ENCODE data around the gene DUOX1. TPM values are rescaled to one million over a fixed set of nuclear protein-coding genes. Genes with fewer than 3 reads are reported as not detected.

DUOX1 gene
- total RNA-seq, 2 experiments from 2014 or later: not detected

DNA sequence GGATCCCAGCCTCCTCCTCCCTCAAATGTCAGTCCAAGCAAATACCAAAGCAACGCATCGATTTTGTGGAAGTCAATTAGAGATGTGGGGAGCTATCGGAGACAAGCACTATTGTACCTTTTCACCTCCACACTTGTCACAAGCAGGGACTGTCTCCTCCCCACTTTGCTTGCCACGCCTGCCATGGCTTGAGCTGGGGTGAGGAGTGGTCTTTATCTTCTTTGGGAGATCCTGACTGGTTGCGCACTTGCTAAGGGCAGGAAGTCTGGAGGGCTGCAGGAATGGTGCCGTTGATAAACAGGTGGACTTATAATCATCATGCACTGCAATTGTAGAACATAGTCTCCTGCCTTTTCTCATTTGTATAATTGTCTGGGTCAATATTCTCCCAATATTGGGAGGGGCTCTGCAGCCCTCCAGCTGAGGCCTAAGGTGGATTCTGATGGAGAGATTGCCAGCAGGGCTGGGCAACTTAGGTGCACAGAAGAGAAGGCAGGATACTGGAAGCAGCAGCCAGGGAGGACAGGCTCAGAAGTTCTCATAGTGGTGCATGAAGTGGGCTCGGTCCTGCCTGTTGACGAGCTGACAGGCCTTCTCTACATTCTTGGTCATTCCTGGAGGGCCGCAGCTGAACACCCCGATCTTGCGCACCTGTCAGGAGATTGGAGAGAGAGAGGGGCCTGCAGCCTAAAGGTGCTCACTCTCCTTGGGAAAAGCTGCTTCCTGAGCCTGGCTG lies 36.0 kb upstream of the DUOX1 start:
- H3K4me1 Mint-ChIP-seq (ENCODE audit: low read depth): no peaks in the 10 kb centered on the region
- no peak overlapping the region for H3K4me3 Mint-ChIP-seq
- POLR2A ChIA-PET: no interaction called here
- H3K27me3 Mint-ChIP-seq: peaks cover 15% of the 10 kb centered on the region
- CTCF ChIA-PET: interaction anchor here (1.4 to 1.6 kb wide), 2 partner anchors 22 to 24 kb away, joined by 3 to 6 read pairs; no protein-coding TSS in a partner anchor
- no peaks in the 10 kb centered on the region for H3K36me3 Mint-ChIP-seq (ENCODE audit: low read depth)
- DNase-seq (no peak), ATAC-seq (no peak)
- intact Hi-C loops (cut with micrococcal nuclease): no loop called here
- TF ChIP-seq, protein P1, sequence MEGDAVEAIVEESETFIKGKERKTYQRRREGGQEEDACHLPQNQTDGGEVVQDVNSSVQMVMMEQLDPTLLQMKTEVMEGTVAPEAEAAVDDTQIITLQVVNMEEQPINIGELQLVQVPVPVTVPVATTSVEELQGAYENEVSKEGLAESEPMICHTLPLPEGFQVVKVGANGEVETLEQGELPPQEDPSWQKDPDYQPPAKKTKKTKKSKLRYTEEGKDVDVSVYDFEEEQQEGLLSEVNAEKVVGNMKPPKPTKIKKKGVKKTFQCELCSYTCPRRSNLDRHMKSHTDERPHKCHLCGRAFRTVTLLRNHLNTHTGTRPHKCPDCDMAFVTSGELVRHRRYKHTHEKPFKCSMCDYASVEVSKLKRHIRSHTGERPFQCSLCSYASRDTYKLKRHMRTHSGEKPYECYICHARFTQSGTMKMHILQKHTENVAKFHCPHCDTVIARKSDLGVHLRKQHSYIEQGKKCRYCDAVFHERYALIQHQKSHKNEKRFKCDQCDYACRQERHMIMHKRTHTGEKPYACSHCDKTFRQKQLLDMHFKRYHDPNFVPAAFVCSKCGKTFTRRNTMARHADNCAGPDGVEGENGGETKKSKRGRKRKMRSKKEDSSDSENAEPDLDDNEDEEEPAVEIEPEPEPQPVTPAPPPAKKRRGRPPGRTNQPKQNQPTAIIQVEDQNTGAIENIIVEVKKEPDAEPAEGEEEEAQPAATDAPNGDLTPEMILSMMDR (IDR thresholded peaks at IDR 0.05): no peak
- no peak overlapping the region for H3K27ac Mint-ChIP-seq
- no peaks in the 10 kb centered on the region for H3K9me3 Mint-ChIP-seq

GRCh38 chr15:45094358-45094730 lies 35.5 kb upstream of the DUOX1 start:
- no peak for DNase-seq
- CTCF ChIA-PET: interaction anchor here (1.4 to 1.6 kb wide), 2 partner anchors 22 to 24 kb away, joined by 3 to 6 read pairs; no protein-coding TSS in a partner anchor
- Mint-ChIP-seq H3K4me1 (ENCODE audit: low read depth) (no peaks in the 10 kb centered on the region), H3K27ac (no peak overlapping the region), H3K9me3 (no peaks in the 10 kb centered on the region), H3K36me3 (ENCODE audit: low read depth) (no peaks in the 10 kb centered on the region), H3K4me3 (no peak overlapping the region), H3K27me3 (peaks cover 15% of the 10 kb centered on the region)
- POLR2A ChIA-PET: no interaction called here
- intact Hi-C loops (cut with micrococcal nuclease): no loop called here
- TF ChIP-seq, protein P1 (IDR thresholded peaks at IDR 0.05): no peak
- no peak for ATAC-seq

GRCh38 chr15:45095661-45096060 lies 34.1 kb upstream of the DUOX1 start:
- ATAC-seq: no peak
- DNase-seq: no peak
- Mint-ChIP-seq H3K9me3 (no peaks in the 10 kb centered on the region), H3K4me3 (no peak overlapping the region), H3K4me1 (ENCODE audit: low read depth) (no peaks in the 10 kb centered on the region), H3K27me3 (peaks cover 8% of the 10 kb centered on the region), H3K36me3 (ENCODE audit: low read depth) (no peaks in the 10 kb centered on the region), H3K27ac (no peak overlapping the region)
- TF ChIP-seq, protein P1 (IDR thresholded peaks at IDR 0.05): no peak
- CTCF ChIA-PET: no interaction called here
- intact Hi-C loops (cut with micrococcal nuclease): no loop called here
- POLR2A ChIA-PET: interaction anchor here (0.6 kb wide), 1 partner anchor 143 kb away, joined by 3 read pairs; no protein-coding TSS in a partner anchor

- ChIA-PET POLR2A (no interaction called here), CTCF (interaction anchor here (1.1 kb wide), 1 partner anchor 20 kb away, joined by 5 read pairs; no protein-coding TSS in a partner anchor)
- Mint-ChIP-seq H3K4me3 (no peak overlapping the region), H3K27ac (no peak overlapping the region), H3K27me3 (no peaks in the 10 kb centered on the region), H3K9me3 (no peaks in the 10 kb centered on the region), H3K36me3 (ENCODE audit: low read depth) (no peaks in the 10 kb centered on the region), H3K4me1 (ENCODE audit: low read depth) (no peaks in the 10 kb centered on the region)
- no peak for ATAC-seq
- intact Hi-C loops (cut with micrococcal nuclease): no loop called here
- no peak for DNase-seq
- TF ChIP-seq, protein P1 (IDR thresholded peaks at IDR 0.05): no peak
Measured at GRCh38 chr15:45097466-45097865, 32.3 kb upstream of the DUOX1 start.

DNA sequence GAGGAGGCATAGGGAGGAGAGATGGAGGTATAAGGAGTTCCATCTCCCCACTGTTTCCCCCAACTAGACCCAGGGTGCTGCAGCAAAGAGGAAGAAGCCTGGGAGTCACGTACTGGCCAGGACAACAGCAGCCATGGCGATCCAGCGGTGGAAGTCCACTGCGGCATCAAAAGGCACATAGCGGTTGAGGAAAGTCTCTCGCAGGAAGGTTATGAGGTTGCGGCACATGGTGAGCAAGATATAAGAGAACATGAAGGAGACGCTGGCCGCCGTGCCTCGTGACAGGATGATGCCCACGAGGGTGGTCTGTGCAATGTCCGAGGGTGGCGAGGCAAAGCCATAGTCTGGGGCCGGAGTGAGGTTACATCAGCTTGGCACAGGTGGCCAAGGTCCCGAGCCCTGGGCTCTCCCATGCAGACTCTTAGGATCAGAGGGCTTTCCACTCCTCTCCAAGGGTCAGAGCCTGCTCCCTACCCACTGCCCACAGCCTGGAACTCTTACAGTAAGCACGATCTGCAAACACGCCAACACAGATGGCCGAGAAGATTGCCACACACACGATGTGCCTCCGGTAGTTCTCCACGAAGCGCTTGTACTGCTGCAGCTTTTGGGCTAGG lies 30.1 kb upstream of the DUOX1 start:
- ATAC-seq (no peak), DNase-seq (no peak)
- TF ChIP-seq, protein P1 (IDR thresholded peaks at IDR 0.05): no peak
- ChIA-PET POLR2A (interaction anchor here (0.6 kb wide), 1 partner anchor 919 kb away, joined by 3 read pairs; no protein-coding TSS in a partner anchor), CTCF (no interaction called here)
- no peaks in the 10 kb centered on the region for H3K4me1 Mint-ChIP-seq (ENCODE audit: low read depth)
- H3K9me3 Mint-ChIP-seq: no peaks in the 10 kb centered on the region
- no peaks in the 10 kb centered on the region for H3K36me3 Mint-ChIP-seq (ENCODE audit: low read depth)
- intact Hi-C loops (cut with micrococcal nuclease): no loop called here
- no peak overlapping the region for H3K4me3 Mint-ChIP-seq
- H3K27me3 Mint-ChIP-seq: no peaks in the 10 kb centered on the region
- H3K27ac Mint-ChIP-seq: no peak overlapping the region
